HG03460 (cell line): ENCODE data around the gene MCL1.
"Not testable (repeated sequence)": the region's sequence is repeated elsewhere in the genome, so short reads cannot be mapped to it uniquely, and the experiment has no call there.

ENCODE experiments used
- ATAC-seq: cut with Tn5 transposase; IDR thresholded peaks from one replicate; pipeline ENCODE4 v1.9.1; 2021; ENCODE audit not compliant: unreplicated experiment

Gene MCL1

DNA sequence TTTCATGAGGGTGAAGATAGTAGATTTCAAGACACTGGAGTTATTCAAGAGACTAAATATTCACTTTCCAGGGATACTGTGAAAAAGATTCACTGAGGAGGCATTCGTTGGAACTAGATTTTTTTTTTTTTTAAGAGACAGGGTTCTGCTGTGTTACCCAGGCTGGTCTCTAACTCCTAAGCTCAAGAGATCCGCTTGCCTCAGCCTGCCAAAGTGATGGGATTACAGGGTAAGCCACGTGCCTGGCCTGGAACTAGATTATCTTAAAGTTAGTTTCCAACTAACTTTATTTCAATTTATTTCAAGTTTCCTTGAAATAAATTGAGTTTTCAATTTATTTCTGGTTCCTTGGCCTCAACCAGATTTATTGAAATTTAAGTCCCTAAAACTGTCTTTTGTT, 24.3 kb upstream of the MCL1 start:
- no peak for ATAC-seq

DNA sequence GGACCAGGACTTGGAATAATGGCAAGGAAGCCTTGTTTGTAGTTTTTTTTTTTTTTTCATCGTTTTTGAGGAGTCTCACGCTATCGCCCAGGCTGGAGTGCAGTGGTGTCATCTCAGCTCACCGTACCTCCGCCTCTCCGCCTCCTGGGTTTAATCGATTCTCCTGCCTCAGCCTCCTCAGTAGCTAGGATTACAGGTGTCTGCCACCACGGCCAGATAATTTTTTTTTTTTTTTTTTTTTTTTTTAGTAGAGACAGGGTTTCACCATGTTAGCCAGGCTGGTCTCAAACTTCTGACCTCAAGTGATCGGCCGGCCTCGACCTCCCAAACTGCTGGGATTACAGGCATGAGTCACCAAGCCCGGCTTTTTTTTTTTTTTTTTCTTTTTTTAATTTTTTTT, 23.0 kb upstream of the MCL1 start:
- not testable (repeated sequence) for ATAC-seq

DNA sequence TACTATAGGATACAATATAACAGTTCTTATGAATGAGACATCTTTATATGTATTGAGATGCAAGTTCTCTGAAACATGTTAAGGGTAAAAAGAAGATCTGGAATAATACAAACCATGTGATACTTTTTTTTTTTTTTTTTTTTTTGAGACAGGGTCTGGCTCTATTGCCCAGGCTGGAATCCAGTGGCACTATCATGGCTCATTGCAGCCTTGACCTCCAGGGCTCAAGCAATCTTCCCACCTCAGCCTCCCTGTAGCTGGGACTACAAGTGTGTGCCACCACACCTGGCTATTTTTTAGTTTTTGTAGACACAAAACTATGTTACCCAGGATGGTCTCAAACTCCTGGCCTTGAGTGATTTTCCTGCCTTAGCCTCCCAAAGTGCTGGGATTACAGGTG, 22.1 kb upstream of the MCL1 start:
- no peak for ATAC-seq

- ATAC-seq = not testable (repeated sequence)
Observed at GRCh38 chr1:150598346-150598745, 18.9 kb upstream of the MCL1 start.

DNA sequence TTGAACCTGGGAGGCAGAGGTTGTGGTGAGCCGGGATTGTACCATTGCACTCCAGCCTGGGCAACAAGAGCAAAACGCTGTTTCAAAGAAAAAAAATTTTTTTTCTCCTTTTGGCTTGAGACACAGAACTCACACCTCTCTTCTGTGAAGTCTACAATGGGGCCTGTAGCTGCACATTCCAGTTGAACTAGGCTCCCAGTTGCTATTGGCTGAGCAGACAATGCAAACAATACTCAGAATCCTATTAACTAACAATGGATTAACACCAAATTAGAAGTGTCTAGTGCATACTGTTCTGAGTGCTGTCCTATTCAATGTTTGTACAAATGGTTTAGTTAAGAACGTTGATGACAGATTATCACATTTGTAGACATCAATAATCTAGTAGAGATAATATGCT, 17.6 kb upstream of the MCL1 start:
- no peak for ATAC-seq

- no peak for ATAC-seq
Observed at GRCh38 chr1:150596095-150596892, 16.9 kb upstream of the MCL1 start.

- ATAC-seq = no peak
Observed at GRCh38 chr1:150582371-150582770, 3.0 kb upstream of the MCL1 start.

DNA sequence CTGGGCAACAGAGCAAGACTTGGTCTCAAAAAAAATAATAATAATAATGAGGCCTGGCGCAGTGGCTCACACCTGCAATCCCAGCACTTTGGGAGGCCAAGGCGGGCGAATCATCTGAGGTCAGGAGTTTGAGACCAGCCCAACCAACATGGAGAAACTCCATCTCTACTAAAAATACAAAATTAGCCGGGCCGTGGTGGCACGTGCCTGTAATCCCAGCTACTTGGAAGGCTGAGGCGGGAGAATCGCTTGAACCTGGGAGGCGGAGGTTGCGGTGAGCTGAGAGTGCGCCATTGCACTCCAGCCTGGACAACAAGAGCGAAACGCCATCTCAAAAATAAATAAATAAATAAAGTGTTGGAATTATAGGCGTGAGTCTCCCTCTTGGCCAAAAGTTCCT, 2.6 kb upstream of the MCL1 start:
- not testable (repeated sequence) for ATAC-seq

DNA sequence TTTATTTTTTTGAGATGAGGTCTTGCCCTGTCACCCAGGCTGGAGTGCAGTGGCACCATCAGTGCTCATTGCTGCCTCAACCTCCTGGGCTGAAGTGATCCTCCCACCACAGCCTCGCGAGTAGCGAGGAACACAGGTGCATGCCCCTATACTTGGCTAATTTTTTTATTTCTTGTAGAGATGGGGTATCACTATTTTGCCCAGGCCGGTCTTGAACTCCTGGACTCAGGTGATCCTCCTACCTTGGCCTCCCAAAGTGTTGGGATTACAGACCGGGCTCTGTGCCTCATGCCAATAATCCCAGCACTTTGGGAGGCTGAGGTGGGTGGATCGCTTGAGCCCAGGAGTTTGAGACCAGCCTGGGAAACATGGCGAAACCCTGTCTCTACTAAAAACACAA, 2.0 kb upstream of the MCL1 start:
- not testable (repeated sequence) for ATAC-seq

- ATAC-seq = not testable (repeated sequence)
Observed at GRCh38 chr1:150580966-150581365, 1.6 kb upstream of the MCL1 start.

DNA sequence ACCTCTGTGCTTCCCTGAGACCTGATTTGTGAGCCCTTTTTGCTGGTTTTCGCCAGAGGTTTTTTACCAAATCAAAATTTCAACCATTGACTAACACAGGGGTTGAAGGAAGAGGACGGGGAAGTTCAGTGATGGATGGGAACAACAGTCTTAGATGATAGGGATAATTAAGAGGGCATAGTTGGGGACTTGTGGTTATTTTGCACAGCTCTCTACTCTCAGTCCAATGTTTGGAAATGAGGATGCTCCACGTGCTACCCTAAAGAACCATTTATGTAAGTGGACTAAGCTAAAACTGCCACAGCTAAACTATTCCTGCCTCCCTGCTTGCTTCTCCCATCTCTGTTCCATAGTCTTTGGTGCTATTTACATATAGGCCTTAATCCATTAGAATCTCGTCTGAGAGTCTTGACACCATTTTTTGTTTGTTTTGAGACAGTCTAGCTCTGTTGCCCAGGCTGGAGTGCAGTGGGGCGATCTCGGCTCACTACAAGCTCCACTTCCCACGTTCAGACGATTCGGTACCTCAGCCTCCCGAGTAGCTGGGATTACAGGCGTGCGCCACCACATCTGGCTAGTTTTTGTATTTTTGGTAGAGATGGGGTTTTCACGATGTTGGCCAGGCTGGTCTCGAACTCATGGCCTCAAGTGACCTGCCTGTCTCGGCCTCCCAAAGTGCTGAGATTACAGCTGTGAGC, 684 bp upstream of the MCL1 start:
- no peak for ATAC-seq

GRCh38 chr1:150578272-150579109, 919 bp downstream of the MCL1 start:
- no peak for ATAC-seq

- no peak for ATAC-seq
Observed at GRCh38 chr1:150577557-150578271, 1.7 kb downstream of the MCL1 start.

GRCh38 chr1:150576794-150577556, 2.4 kb downstream of the MCL1 start:
- ATAC-seq = no peak

- ATAC-seq = no peak
Observed at GRCh38 chr1:150576367-150576711, 3.1 kb downstream of the MCL1 start.

GRCh38 chr1:150575518-150576366, 3.7 kb downstream of the MCL1 start:
- ATAC-seq = no peak

GRCh38 chr1:150575072-150575489, 4.3 kb downstream of the MCL1 start:
- ATAC-seq = no peak

DNA sequence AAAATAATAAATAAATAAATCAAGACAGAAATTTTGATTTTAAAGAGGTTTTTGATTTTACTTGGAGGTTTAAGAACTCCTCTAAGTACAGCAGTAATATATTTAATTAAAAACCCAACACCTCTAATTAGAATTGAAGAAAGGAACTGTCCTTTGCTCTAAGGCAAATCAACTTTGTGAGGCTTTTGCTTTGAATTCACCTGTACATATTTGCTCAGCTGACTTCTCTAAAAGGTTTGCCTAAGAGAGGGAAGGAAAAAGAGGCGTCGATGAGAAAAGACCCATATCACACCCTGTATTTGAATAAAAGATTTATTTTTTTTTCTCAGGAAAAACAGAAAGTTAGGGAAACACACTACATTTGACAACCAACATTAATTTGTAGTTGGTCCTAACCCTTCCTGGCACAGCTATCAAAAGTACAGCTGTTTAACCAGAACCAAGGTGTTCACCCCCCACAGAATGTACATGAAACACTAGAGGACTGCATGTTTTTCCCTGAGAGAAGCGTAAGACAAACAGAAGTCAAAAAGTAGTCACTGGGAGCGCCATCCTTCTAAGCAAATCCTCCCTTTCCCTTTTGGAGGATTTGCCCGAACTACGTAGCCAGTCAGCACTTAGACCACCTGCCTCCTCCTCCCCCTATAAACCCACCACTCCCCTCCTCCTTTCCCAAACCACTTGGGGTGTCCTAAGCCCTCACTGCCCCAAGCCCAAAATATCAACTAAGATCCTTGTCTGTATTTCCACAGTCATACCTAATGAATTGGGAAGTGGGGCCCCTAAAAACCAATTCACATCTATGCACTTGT, 4.9 kb downstream of the MCL1 start:
- ATAC-seq = no peak
